Putamen (tissue), 1 donor: ENCODE results near the gene RNF141.

Experiments used
- DNase-seq: peaks from one replicate; pipeline ENCODE4 v3.0.0-alpha.2; 2016; ENCODE audit warnings: low spot score

The RNF141 gene

GRCh38 chr11:10561043-10561818 is 20.2 kb upstream of the RNF141 start:
- no peak for DNase-seq

- no peak for DNase-seq
Measured at GRCh38 chr11:10558288-10558687, 17.3 kb upstream of the RNF141 start.

- no peak for DNase-seq
Measured at GRCh38 chr11:10556590-10556989, 15.6 kb upstream of the RNF141 start.

DNA sequence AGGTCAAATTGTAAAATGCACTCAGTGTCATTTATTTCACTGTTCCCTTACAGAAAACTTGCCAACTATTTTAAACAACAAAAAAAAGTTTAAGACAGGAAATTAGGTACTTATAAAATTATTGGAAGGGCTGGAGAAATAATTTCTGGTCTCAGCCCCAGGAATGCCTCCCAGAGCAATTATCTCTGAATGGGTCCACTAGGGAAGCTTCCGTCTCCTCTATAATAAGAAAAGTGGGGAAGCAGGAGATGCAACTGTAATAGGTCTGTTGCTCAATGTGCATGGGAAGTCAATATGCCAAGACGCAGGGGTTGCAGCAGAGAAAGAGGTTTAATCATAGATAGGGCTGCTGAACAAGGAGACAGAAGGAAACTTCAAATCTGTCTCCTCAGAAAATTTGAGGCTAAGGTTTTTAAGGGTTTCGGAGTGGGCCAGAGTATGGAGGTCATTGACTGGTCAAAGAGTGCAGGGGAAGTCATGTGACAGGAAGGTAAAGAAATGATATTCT is 10.9 kb upstream of the RNF141 start:
- DNase-seq = no peak

DNA sequence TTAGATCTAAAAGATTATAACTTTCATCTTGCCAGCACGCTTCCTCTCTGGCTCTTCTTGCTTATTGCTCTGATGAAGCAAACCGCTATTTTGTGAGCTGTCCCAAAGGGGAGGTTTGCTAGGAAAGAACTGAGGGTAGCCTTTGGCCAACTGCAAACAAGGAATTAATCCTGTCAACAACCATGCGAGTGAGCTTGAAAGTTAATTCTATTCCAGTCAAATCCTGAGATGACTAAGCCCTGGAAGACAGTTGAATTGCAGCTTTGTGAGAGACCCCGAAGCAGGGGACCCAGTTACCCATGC is 10.3 kb upstream of the RNF141 start:
- DNase-seq = no peak

DNA sequence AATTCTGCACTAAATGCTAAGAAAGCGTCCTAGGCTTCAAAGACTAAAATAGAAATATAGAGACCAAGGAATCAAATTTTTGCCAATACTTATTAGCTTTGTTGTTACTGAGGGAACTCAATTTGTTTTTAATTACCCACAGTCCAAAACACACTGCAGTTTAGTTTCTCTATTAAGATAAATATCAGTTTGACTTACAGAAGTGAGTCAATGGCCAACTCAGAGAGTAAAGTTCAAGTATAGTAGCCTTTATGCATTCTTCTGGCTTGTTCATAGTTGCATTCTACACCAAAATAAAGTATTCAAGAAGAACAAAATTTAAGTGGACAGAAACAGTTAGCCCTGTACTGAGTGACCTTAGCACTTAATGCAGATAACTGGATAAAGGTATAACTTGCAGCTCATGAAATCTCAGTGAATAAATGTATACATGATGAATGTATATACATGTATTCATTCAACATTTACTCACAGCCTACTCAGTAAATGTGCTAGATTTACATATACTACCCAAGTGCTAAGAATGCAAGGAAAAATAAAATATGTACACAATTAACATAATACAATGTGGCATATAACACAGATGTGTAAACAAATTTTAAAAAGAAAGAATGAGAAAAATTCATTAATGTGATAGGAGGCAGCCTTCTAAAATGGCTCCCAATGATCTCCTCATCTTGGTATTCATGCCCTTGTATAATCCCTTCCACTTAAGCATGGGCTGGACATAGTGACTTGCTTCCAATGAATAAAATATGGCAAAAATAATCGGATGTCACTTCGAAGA is 9.7 kb upstream of the RNF141 start:
- DNase-seq = no peak

DNA sequence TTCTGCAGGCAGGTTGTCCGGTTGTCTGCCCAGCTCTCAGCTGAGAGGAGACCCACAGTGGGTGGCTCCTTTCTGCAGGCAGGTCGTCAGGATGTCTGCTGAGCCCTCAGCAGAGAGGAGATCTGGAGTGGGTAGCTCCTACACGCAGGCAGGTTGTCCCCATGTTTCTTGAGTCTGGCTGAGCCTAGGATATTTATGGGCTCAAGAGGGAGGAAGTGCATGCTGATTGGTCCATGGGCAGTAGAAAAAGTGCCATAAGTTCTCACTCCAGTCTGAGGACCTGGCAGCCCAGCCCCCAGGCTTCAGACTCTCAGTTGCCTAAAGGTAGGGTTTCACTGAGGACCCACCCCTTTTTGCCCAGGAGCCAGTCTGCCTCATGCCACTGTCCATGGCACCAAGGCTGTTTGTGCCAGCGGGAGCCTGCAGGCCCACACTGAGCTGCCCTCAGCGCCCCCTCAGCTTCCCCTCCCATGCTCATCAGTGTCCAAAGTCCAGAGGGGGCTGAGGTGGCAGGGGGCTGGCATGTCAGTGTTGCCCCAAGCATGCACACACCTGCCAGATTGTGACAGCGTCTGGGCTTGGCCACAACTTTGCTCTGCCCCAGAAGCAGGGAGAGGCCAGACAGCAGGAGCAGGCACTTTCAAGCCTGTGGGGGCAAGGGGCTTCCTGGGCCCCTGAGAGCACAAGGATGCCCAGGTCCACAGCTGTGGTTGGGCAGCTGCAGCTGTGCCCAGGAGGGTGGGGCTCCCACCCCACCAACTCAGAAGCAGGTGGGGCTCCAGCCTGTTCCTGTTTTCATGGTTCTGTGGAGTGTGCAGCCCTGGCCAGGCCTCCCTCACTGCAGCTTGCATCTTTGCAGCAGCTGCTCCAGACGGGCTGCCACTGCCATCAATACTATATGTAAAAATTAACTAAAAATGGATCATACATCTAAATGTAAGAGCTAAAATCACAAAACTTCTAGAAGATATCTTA is 3.8 kb upstream of the RNF141 start:
- DNase-seq = no peak

GRCh38 chr11:10543782-10544181 is 2.8 kb upstream of the RNF141 start:
- no peak for DNase-seq

GRCh38 chr11:10542776-10543175 is 1.8 kb upstream of the RNF141 start:
- DNase-seq = no peak

DNA sequence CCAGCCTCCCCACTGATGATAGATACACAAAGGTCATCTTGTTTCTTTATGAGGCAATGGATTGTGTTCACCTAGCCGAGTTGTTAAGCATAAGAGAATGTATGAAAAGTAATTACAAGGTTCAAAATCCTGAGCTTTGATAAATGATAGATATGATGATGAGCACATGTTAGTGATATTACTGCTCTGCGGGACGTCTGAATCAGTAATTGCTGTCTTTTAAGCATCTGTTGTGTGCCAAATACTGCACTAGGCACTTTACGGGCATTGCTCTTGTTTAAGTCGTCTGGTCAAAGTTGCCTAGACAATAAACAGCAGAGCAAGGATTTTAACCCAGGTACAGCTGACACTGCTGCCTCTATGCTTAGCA is 559 bp upstream of the RNF141 start:
- no peak for DNase-seq

DNA sequence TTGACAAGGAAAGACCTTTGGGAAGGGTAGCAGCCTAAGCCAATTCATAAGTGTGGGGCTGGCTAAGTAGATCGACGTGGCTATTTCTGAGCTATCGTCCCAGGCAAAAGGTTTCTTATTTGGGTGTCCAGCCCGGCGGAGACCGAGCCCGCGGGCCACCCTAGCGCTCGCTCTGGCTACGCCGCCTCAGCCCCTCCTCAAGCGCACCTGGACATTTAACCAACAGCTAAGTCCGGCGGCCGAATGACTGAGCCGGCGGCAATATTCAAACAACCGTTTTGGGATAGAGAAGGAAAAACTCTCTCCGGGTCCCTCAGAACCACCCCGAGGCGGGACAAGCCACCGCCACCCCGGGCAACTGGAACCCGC is 457 bp downstream of the RNF141 start:
- DNase-seq = no peak

DNA sequence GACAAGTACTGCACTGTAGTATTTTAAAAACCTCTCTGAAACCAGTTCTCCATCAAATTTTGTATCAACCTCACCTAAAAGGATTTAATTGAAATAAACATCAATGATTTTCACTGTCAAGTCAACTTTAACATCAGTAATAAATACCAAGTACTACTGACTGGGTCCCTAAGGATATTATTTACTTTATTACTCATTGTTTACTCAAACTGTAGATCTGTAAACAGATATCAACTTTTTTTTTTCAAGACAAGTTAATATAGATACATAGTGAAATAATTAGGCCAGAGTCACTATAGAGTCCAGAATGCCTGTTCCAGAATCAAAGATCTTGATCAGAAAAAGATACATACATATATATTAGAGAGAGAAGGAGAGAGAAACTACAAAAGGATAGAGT is 1.6 kb downstream of the RNF141 start:
- no peak for DNase-seq

GRCh38 chr11:10538924-10539323 is 2.1 kb downstream of the RNF141 start:
- DNase-seq = no peak

DNA sequence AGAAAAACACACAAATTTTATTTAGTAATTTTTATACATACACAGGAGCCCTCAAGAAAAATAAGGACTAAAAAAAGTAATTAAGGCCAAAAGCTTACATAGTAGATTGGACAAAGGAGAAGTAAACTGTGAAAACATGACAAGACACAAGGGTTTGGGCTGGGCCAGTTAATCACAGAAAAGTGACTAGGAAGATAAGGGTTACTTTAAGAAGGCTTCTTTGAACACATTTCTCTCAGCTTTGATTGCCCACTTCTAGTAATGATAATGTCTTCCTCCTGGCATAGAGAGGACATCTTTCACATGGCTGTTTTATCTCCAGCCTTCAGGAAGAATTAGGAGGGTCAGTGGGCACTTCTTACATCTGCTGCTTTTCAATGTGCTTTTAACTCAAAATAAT is 3.4 kb downstream of the RNF141 start:
- DNase-seq = no peak

- no peak for DNase-seq
Measured at GRCh38 chr11:10534316-10534715, 6.7 kb downstream of the RNF141 start.

GRCh38 chr11:10533323-10533722 is 7.7 kb downstream of the RNF141 start:
- DNase-seq = no peak

DNA sequence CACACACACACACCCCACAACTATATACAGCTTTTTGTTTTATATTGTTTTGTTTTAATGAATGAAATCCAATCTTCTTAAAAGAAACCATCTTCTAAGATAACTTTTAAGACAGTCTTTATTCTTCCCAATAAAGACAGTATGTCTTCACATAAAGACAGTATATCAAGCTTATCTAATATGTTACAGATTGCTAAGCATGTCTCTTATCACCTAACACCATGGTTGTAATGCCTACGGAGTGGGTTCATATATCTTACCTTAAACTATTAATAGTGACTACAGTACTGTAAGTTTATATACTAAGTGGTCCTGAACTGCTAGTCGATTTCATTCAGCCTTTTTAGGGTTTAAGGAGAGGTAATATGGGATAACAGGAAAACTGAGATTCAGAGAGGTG is 8.5 kb downstream of the RNF141 start:
- DNase-seq = no peak

DNA sequence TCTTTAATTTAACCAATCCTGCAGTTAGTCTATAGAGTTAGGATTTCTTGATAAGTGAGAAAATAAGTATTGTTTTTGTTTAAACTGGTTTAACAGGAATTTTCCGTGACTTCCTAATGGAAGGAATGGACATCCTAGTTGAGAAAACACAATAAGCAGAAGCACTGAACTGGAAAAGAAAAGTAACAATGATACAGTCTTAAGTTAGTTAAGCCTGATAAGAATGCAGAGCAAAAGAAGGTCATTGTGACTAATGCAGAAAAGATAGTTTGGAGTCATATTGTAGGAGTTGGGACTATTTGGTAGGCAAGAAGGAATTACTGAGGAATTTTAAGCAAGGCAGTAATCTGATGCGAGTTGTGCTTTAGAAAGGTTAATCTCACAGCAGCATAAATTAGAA is 11.7 kb downstream of the RNF141 start:
- DNase-seq = no peak

DNA sequence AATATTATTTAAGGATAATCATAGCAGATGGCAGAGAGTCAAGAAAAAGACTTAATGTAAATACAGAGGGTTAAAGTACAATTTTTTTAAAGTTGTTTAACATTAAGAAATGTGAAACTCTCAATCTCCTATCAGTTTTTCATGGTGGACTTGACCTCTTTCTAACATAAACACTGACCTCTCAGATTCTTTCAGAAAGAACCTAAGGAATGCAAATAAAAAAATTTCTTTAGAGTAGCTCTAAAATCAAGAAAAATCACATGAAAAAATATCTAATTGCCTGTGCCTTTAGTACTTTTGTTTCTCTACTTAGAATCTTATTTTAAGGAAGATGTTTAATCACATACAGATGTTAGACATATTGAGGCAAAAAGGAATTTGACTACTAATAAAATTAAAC is 12.9 kb downstream of the RNF141 start:
- DNase-seq = no peak

DNA sequence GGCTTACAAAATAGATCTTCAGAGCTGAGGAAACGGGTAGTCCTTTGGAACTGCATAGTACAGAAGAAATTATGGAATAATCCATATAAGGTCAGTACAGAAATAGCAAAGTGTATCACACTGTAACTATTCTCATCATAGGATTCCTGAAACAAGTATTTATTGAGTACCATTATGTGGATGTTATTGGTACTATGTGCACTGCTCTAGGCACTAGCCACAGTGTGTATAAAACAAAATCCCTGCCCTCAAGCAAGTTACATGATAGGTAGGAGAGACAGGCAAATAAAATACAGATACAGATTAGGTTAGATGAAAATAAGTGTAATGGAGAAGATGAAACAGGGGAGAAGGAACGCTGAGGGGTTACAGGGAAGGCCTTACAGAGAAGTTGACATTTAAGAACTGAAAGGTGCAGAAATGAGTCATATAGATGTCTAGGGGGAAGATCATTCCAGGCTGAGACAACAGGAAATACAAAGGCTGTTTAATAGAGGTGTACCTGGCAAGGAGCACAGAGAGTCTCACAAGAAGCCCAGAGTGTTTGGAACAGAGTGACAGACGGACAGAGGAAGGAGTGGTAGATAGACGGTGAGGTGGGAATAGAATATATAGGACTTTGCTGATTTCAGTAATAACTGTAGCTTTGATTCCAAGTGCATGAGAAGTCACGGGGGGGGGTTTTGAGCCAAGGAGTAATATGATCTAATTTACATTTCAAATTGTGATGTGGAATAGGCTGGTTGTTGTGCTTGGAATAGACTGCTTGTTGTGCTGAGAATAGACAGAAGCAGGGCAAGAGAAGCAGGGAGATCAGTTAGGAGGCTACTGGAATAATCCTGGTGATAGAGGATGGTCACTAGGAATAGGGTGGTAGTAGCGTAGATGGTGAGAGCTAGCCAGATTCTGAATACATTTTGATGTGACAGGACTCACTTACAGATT is 13.7 kb downstream of the RNF141 start:
- DNase-seq = peak; percentile 79

GRCh38 chr11:10524471-10524870 is 16.5 kb downstream of the RNF141 start:
- no peak for DNase-seq
